A549 (cell line): ENCODE data around the gene EIF1B. TPM values are rescaled to one million over a fixed set of nuclear protein-coding genes. Genes with fewer than 3 reads are reported as not detected.

Experiments used
- ATAC-seq, 2 experiments: fragments of 200-7000 bp in 1 of 2; fragments of >200 bp in 1 of 2; cut with Nextera tagmentation in 1 of 2; cut with Tn5 transposase in 1 of 2; 3 replicates each; pipeline versions ENCODE4 v1.8.0 to v1.9.1; 2018 to 2020; ENCODE audit warnings: mild to moderate bottlenecking in 1 of 2, moderate library complexity in 1 of 2
- CTCF ChIA-PET: fragments of 300-600 bp; sonication (Branson Sonifier 250); formaldehyde crosslinking; extraction: SDS; loops from one replicate; lab custom pipeline; 2021; ENCODE audit warnings: antibody characterized with exemption, inconsistent platforms; lab: Yijun Ruan, JAX
- POLR2A ChIA-PET: fragments of 350-600 bp; formaldehyde crosslinking; extraction: SDS; loops from one replicate; lab custom pipeline; 2021; ENCODE audit warnings: antibody characterized with exemption, inconsistent platforms; lab: Yijun Ruan, JAX
- DNase-seq, 2 experiments: peaks; one replicate each; pipeline versions ENCODE4 v3.0.0 to v3.0.0-alpha.2; 2011 to 2016; ENCODE audit warnings: low read depth in 1 of 2, low spot score in 1 of 2
- FAIRE-seq: peaks from 2 replicates; lab custom pipeline; 2011; peaks lifted over from hg19 to GRCh38; lab: Jason Lieb, UNC
- H3K27ac ChIP-seq, 2 experiments: fragments of >200 bp; sonication (Bioruptor Twin); formaldehyde crosslinking; 3 replicates each; pipeline ENCODE4 v1.5.1; 2016 to 2017
- H3K4me1 ChIP-seq: fragments of >200 bp; sonication (Bioruptor Twin); formaldehyde crosslinking; 3 replicates; pipeline ENCODE4 v1.6.1; 2016
- H3K4me2 ChIP-seq: fragments of >200 bp; sonication (Bioruptor Twin); formaldehyde crosslinking; 3 replicates; pipeline ENCODE4 v1.6.1; 2016
- H3K4me3 ChIP-seq: fragments of >200 bp; sonication (Bioruptor Twin); formaldehyde crosslinking; 3 replicates; pipeline ENCODE4 v1.5.1; 2016
- H3K9me3 ChIP-seq: fragments of >200 bp; sonication (Bioruptor Twin); formaldehyde crosslinking; 3 replicates; pipeline ENCODE4 v1.6.1; 2016
- CBX2 ChIP-seq: fragments of 200-600 bp; sonication (generic); IDR thresholded peaks from 2 replicates; pipeline ENCODE4 v1.6.1; 2016; ENCODE audit warnings: low read depth, mild to moderate bottlenecking, borderline replicate concordance
- CBX8 ChIP-seq: fragments of 200-600 bp; sonication (generic); IDR thresholded peaks from 2 replicates; pipeline ENCODE4 v1.6.1; 2016
- CHD4 ChIP-seq: fragments of 200-600 bp; sonication (generic); IDR thresholded peaks from 2 replicates; pipeline ENCODE4 v1.6.1; 2016; ENCODE audit warnings: antibody characterized with exemption, mild to moderate bottlenecking, borderline replicate concordance
- FOSB ChIP-seq: fragments of 250-450 bp; sonication (Bioruptor Pico); IDR thresholded peaks from 2 replicates; pipeline ENCODE4 v1.5.0; 2020; ENCODE audit warnings: mild to moderate bottlenecking, moderate library complexity
- FOXS1 ChIP-seq: fragments of 250-450 bp; sonication (Bioruptor Pico); IDR thresholded peaks from 2 replicates; pipeline ENCODE4 v1.5.0; 2020; ENCODE audit warnings: mild to moderate bottlenecking, moderate library complexity
- GATA3 ChIP-seq: IDR thresholded peaks from 2 replicates; pipeline ENCODE4 v1.6.1; 2012; ENCODE audit warnings: borderline replicate concordance
- HOXA7 ChIP-seq: fragments of 250-450 bp; sonication (Bioruptor Pico); IDR thresholded peaks from 2 replicates; pipeline ENCODE4 v1.5.0; 2020; ENCODE audit warnings: mild to moderate bottlenecking, moderate library complexity
- HOXB5 ChIP-seq: fragments of 250-450 bp; sonication (Bioruptor Pico); IDR thresholded peaks from 2 replicates; pipeline ENCODE4 v1.5.0; 2020; ENCODE audit warnings: mild to moderate bottlenecking, moderate library complexity
- JUN ChIP-seq, 2 experiments: fragments of >200 bp; sonication (Bioruptor Twin); formaldehyde crosslinking; IDR thresholded peaks; 2 replicates in 1 of 2; 3 replicates in 1 of 2; pipeline ENCODE4 v1.6.1; 2016 to 2017
- KDM1A ChIP-seq: fragments of 200-600 bp; sonication (generic); IDR thresholded peaks from 2 replicates; pipeline ENCODE4 v1.6.1; 2016; ENCODE audit warnings: low read depth, mild to moderate bottlenecking
- MAZ ChIP-seq: fragments of 150-350 bp; IDR thresholded peaks from 2 replicates; pipeline ENCODE4 v1.6.1; 2014; ENCODE audit warnings: antibody characterized with exemption, low read depth, low read length, borderline replicate concordance
- NR3C1 ChIP-seq: fragments of >200 bp; sonication (Bioruptor Twin); formaldehyde crosslinking; IDR thresholded peaks from 3 replicates; pipeline ENCODE4 v1.6.1; 2017
- RFX5 ChIP-seq: fragments of 450-650 bp; IDR thresholded peaks from 2 replicates; pipeline ENCODE4 v1.7.1; 2014; ENCODE audit warnings: antibody characterized with exemption, mild to moderate bottlenecking, moderate library complexity
- RNF2 ChIP-seq: fragments of 200-600 bp; sonication (generic); IDR thresholded peaks from 2 replicates; pipeline ENCODE4 v1.6.1; 2016; ENCODE audit warnings: low read depth, mild to moderate bottlenecking, antibody characterized with exemption, moderate library complexity, borderline replicate concordance
- SREBF2 ChIP-seq: fragments of 450-650 bp; IDR thresholded peaks from 2 replicates; pipeline ENCODE4 v1.6.1; 2014; ENCODE audit warnings: mild to moderate bottlenecking, moderate library complexity
- TFCP2L1 ChIP-seq: fragments of 250-450 bp; sonication (Bioruptor Pico); IDR thresholded peaks from 2 replicates; pipeline ENCODE4 v1.5.0; 2021; ENCODE audit warnings: mild to moderate bottlenecking
- ZC3H11A ChIP-seq: fragments of 450-650 bp; IDR thresholded peaks from 2 replicates; pipeline ENCODE4 v1.6.1; 2014; ENCODE audit warnings: antibody characterized with exemption, mild to moderate bottlenecking
- WGBS: methylation state at CpG from one replicate; pipeline ENCODE4 v1.1.6; 2017; ENCODE audit errors: missing lambda C conversion rate; 5-methylcytosine and 5-hydroxymethylcytosine counted together
- polyA plus RNA-seq, 4 experiments: library from polyadenylated mRNA; depleted of rRNA in 3 of 4; stranded (reverse); fragments of >200 nt; fragmentation: RNase III in 1 of 4; extraction: RNeasy Plus Mini Kit Qiagen cat#74134 plus additional on column Dnase treatment in 1 of 4; gene quantifications; 2 replicates in 3 of 4; 3 replicates in 1 of 4; pipeline ENCODE4 v1.2.3, GENCODE V29; 2011 to 2017
- TF ChIP-seq, protein P1 (sequence below): fragments of >200 bp; sonication (Bioruptor Twin); formaldehyde crosslinking; IDR thresholded peaks from 3 replicates; pipeline ENCODE4 v1.5.1; 2016
- TF ChIP-seq, protein P2 (sequence below): IDR thresholded peaks from 2 replicates; pipeline ENCODE4 v1.6.1; 2012
- TF ChIP-seq, protein P3 (sequence below): fragments of 150-350 bp; IDR thresholded peaks from 2 replicates; pipeline ENCODE4 v1.6.1; 2014; ENCODE audit warnings: low read depth, mild to moderate bottlenecking, low read length
- TF ChIP-seq, protein P4 (sequence below): fragments of 250-450 bp; sonication (Bioruptor Pico); IDR thresholded peaks from 2 replicates; pipeline ENCODE4 v1.5.0; 2021; ENCODE audit warnings: mild to moderate bottlenecking, moderate library complexity, borderline replicate concordance
- TF ChIP-seq, protein P5 (sequence below): fragments of >200 bp; sonication (Bioruptor Twin); formaldehyde crosslinking; IDR thresholded peaks from 2 replicates; pipeline ENCODE4 v1.6.1; 2016
- TF ChIP-seq, protein P6 (sequence below): fragments of 200-600 bp; sonication (generic); IDR thresholded peaks from 2 replicates; pipeline ENCODE4 v1.6.1; 2016; ENCODE audit warnings: antibody characterized with exemption, mild to moderate bottlenecking, moderate library complexity

EIF1B gene
- polyA plus RNA-seq, 2 of the 4 experiments (the other 2 are of a cell fraction) = 42.1 to 45.7 TPM

DNA sequence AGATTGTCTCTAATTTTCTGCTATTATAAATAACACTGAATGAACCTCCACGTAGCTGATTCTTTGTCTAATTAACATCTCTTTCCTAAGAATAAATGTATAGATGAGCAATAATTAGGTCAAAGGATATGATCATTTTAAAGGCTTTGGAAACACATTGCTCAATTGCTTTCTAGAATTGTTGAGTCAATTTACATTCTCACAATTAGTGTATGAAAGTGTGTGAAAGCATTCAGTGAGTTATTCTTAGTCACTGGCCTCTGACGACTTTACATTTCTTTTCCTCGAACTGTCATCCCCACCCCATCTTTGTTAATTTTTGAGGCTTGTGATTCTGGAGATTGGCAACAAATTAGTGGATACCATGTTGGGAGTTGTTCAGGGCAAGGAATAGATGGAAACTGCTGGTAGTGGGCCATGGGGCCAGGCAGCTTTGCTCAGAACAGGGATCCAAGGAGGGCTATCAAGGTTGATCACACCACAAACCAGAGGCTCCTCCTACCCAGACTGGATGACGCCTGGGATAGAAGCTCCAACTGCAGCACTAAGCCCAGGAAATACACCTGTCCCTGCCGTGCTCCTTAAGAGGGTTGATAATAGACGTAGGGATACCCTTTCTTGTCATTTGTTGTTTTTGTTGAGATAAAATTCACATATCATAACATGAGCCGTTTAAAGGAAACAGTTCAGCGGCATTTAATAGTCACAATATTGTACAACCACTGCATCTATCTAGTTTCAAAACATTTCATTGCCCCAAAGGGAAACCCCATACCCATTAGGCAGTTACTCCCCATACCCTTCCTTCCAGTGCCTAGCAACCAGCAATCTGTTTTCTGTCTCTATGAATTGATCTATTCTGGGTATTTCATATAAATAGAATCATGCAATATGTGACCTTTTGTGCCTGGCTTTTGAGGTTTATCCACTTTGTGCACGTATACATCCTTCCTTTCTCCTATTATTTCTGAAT is 27.9 kb downstream of the EIF1B start (continued):
- TF ChIP-seq, protein P1, sequence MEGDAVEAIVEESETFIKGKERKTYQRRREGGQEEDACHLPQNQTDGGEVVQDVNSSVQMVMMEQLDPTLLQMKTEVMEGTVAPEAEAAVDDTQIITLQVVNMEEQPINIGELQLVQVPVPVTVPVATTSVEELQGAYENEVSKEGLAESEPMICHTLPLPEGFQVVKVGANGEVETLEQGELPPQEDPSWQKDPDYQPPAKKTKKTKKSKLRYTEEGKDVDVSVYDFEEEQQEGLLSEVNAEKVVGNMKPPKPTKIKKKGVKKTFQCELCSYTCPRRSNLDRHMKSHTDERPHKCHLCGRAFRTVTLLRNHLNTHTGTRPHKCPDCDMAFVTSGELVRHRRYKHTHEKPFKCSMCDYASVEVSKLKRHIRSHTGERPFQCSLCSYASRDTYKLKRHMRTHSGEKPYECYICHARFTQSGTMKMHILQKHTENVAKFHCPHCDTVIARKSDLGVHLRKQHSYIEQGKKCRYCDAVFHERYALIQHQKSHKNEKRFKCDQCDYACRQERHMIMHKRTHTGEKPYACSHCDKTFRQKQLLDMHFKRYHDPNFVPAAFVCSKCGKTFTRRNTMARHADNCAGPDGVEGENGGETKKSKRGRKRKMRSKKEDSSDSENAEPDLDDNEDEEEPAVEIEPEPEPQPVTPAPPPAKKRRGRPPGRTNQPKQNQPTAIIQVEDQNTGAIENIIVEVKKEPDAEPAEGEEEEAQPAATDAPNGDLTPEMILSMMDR = no peak
- TF ChIP-seq, protein P2, sequence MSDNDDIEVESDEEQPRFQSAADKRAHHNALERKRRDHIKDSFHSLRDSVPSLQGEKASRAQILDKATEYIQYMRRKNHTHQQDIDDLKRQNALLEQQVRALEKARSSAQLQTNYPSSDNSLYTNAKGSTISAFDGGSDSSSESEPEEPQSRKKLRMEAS = no peak

DNA sequence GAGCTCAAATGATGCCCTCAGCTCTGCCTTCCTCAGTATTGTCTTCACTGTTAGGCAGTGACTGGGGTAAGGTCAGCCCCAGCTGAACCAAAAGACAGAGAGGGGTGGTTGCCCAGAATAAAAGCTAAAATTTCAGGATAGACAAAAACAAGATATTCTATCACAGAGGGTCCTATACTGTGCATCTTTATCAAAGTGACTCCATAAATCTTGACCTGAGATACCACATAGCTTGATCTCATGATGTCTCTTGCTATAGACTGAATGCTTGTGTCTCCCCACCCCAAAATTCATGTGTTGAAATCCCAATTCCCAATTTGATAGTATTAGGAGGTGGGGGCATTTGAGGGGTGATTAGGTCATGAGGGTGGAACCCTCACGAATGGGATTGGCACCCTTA is 30.4 kb downstream of the EIF1B start:
- WGBS = 0% methylated on average over 1 of the region's 1 CpG
- TF ChIP-seq, protein P3, sequence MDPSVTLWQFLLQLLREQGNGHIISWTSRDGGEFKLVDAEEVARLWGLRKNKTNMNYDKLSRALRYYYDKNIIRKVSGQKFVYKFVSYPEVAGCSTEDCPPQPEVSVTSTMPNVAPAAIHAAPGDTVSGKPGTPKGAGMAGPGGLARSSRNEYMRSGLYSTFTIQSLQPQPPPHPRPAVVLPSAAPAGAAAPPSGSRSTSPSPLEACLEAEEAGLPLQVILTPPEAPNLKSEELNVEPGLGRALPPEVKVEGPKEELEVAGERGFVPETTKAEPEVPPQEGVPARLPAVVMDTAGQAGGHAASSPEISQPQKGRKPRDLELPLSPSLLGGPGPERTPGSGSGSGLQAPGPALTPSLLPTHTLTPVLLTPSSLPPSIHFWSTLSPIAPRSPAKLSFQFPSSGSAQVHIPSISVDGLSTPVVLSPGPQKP = no peak
- TF ChIP-seq MAZ (no peak), CBX2 (no peak), RNF2 (no peak), CHD4 (no peak), KDM1A (no peak), HOXA7 (CRISPR knock-in tag) (no peak), ZC3H11A (no peak), SREBF2 (no peak), GATA3 (no peak)
- TF ChIP-seq, protein P4, sequence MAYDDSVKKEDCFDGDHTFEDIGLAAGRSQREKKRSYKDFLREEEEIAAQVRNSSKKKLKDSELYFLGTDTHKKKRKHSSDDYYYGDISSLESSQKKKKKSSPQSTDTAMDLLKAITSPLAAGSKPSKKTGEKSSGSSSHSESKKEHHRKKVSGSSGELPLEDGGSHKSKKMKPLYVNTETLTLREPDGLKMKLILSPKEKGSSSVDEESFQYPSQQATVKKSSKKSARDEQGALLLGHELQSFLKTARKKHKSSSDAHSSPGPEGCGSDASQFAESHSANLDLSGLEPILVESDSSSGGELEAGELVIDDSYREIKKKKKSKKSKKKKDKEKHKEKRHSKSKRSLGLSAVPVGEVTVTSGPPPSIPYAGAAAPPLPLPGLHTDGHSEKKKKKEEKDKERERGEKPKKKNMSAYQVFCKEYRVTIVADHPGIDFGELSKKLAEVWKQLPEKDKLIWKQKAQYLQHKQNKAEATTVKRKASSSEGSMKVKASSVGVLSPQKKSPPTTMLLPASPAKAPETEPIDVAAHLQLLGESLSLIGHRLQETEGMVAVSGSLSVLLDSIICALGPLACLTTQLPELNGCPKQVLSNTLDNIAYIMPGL (CRISPR knock-in tag) = no peak
- TF ChIP-seq, protein P5, sequence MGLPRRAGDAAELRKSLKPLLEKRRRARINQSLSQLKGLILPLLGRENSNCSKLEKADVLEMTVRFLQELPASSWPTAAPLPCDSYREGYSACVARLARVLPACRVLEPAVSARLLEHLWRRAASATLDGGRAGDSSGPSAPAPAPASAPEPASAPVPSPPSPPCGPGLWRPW = no peak
- TF ChIP-seq, protein P2 = no peak
- no peak for DNase-seq
- H3K27ac ChIP-seq = no peak overlapping the region
- H3K4me1 ChIP-seq = no peaks in the 10 kb centered on the region
- H3K4me3 ChIP-seq = no peak overlapping the region
- CTCF ChIA-PET = interaction anchor here (0.9 to 1.7 kb wide), 3 partner anchors 13 to 23 kb away, joined by 3 to 6 read pairs (median 3); no protein-coding TSS in a partner anchor
- POLR2A ChIA-PET = no interaction called here
- no peak overlapping the region for H3K4me2 ChIP-seq
- no peak for ATAC-seq
- FAIRE-seq = no peak
- H3K9me3 ChIP-seq = no peaks in the 10 kb centered on the region

DNA sequence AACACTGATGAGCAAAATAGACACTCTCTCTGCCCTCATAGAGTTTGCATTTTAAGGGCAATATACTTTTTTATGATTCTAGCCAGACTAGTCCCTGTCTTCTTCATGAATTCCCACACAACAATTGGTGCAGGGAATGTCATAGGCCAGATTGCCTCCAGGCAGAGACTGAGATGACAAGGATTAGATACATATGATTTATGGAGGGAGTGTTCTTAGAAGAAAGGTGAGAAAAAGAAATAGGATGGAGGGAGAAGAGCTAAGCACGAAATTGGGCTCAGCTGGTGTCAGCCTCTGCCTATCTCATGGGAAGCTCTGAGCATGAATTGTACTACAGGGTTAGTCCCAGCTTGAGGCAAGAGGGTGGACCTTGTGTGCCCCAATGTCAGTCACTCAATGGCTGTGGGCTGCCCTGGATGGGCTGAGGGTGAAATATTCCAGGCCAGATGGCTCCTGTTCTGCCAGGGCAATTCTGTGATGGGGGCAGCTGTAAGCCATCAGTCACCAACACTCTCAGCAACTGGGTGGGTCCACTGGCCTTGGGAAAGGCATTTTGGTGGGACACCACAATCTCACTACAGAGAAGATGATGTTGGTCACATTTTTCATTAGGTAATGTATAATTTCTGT is 31.1 kb downstream of the EIF1B start:
- FAIRE-seq = no peak
- ChIA-PET POLR2A (no interaction called here), CTCF (interaction anchor here (0.9 to 1.7 kb wide), 2 partner anchors 14 to 16 kb away, joined by 3 to 6 read pairs; no protein-coding TSS in a partner anchor)
- Histone ChIP-seq H3K4me1 (no peaks in the 10 kb centered on the region), H3K4me2 (no peak overlapping the region), H3K4me3 (no peak overlapping the region), H3K27ac (no peak overlapping the region), H3K9me3 (no peaks in the 10 kb centered on the region)
- 0% methylated on average over 1 of the region's 1 CpG for WGBS
- DNase-seq = no peak
- no peak for ATAC-seq
- TF ChIP-seq GATA3 = no peak
- TF ChIP-seq CBX8 = no peak
- no peak for TF ChIP-seq HOXB5 (CRISPR knock-in tag)
- TF ChIP-seq HOXA7 (CRISPR knock-in tag) = no peak
- TF ChIP-seq TFCP2L1 (CRISPR knock-in tag) = no peak
- no peak for TF ChIP-seq FOXS1 (CRISPR knock-in tag)
- no peak for TF ChIP-seq RFX5
- no peak for TF ChIP-seq FOSB
- TF ChIP-seq, protein P6, sequence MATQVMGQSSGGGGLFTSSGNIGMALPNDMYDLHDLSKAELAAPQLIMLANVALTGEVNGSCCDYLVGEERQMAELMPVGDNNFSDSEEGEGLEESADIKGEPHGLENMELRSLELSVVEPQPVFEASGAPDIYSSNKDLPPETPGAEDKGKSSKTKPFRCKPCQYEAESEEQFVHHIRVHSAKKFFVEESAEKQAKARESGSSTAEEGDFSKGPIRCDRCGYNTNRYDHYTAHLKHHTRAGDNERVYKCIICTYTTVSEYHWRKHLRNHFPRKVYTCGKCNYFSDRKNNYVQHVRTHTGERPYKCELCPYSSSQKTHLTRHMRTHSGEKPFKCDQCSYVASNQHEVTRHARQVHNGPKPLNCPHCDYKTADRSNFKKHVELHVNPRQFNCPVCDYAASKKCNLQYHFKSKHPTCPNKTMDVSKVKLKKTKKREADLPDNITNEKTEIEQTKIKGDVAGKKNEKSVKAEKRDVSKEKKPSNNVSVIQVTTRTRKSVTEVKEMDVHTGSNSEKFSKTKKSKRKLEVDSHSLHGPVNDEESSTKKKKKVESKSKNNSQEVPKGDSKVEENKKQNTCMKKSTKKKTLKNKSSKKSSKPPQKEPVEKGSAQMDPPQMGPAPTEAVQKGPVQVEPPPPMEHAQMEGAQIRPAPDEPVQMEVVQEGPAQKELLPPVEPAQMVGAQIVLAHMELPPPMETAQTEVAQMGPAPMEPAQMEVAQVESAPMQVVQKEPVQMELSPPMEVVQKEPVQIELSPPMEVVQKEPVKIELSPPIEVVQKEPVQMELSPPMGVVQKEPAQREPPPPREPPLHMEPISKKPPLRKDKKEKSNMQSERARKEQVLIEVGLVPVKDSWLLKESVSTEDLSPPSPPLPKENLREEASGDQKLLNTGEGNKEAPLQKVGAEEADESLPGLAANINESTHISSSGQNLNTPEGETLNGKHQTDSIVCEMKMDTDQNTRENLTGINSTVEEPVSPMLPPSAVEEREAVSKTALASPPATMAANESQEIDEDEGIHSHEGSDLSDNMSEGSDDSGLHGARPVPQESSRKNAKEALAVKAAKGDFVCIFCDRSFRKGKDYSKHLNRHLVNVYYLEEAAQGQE = no peak
- no peak for TF ChIP-seq JUN (IDR thresholded peaks at IDR 0.05)
- TF ChIP-seq NR3C1 = no peak
